ENCODE results near the gene ACAN.

The ACAN gene

GRCh38 chr15:88880944-88881740, 77.9 kb downstream of the ACAN start:
- no peak for DNase-seq

GRCh38 chr15:88881775-88882174, 78.5 kb downstream of the ACAN start:
- DNase-seq = no peak

- DNase-seq = no peak
These were observed 79.5 kb downstream of the ACAN start for GRCh38 chr15:88882785-88883184.

- no peak for DNase-seq
These were observed 83.9 kb downstream of the ACAN start for GRCh38 chr15:88887068-88887580.

GRCh38 chr15:88888719-88889118, 85.5 kb downstream of the ACAN start:
- DNase-seq = no peak

GRCh38 chr15:88890495-88890894, 87.3 kb downstream of the ACAN start:
- no peak for DNase-seq

GRCh38 chr15:88891540-88892254, 88.5 kb downstream of the ACAN start:
- DNase-seq = no peak

GRCh38 chr15:88894348-88894818, 91.1 kb downstream of the ACAN start:
- DNase-seq = peak; percentile 92 to 93

GRCh38 chr15:88894819-88895767, 91.9 kb downstream of the ACAN start, which contains the start of gene HAPLN3:
Gene HAPLN3, minus strand, starts transcription at chr15:88895544. Its CDS starts 8,246 bp downstream, at chr15:88887298.
- DNase-seq = peak; percentile 77 to 81

- peak in 1 of 2 experiments; percentile 30 for DNase-seq
These were observed 93.2 kb downstream of the ACAN start for GRCh38 chr15:88896333-88897033.

- DNase-seq = no peak
These were observed 93.9 kb downstream of the ACAN start for GRCh38 chr15:88897142-88897455.

- peak; percentile 76 to 83 for DNase-seq
These were observed 94.4 kb downstream of the ACAN start for GRCh38 chr15:88897456-88898194.

GRCh38 chr15:88898736-88899135, 95.5 kb downstream of the ACAN start:
- DNase-seq = no peak

- DNase-seq = no peak
These were observed 96.0 kb downstream of the ACAN start for GRCh38 chr15:88899251-88899650.

- DNase-seq = no peak
These were observed 97.2 kb downstream of the ACAN start for GRCh38 chr15:88900309-88900981.

- no peak for DNase-seq
These were observed 97.8 kb downstream of the ACAN start for GRCh38 chr15:88900982-88901418.

- no peak for DNase-seq
These were observed 98.4 kb downstream of the ACAN start for GRCh38 chr15:88901508-88902220.

- DNase-seq = no peak
These were observed 99.1 kb downstream of the ACAN start for GRCh38 chr15:88902221-88902835.

- no peak for DNase-seq
These were observed 99.6 kb downstream of the ACAN start for GRCh38 chr15:88902846-88903245.

- DNase-seq = no peak
These were observed 101.0 kb downstream of the ACAN start for GRCh38 chr15:88904257-88904623.
